Endodermal cell (in vitro differentiated cells): ENCODE results near the gene ABHD14A. TPM values are rescaled to one million over a fixed set of nuclear protein-coding genes. Genes with fewer than 3 reads are reported as not detected.

Experiments used
- DNase-seq: peaks from one replicate; pipeline ENCODE4 v3.0.0-alpha.2; 2017
- H3K27ac ChIP-seq: 2 replicates; pipeline ENCODE4 v1.5.1; 2013; ENCODE audit warnings: mild to moderate bottlenecking, low read depth, low read length, moderate library complexity
- H3K27me3 ChIP-seq: 2 replicates; pipeline ENCODE4 v1.6.1; 2013; ENCODE audit warnings: mild to moderate bottlenecking, low read length, moderate library complexity; ENCODE audit not compliant: insufficient read depth, control insufficient read depth, poor library complexity, severe bottlenecking
- H3K36me3 ChIP-seq: 2 replicates; pipeline ENCODE4 v1.7.0; 2013; ENCODE audit warnings: mild to moderate bottlenecking, low read length, moderate library complexity; ENCODE audit not compliant: control insufficient read depth, insufficient read depth
- H3K4me1 ChIP-seq: one replicate; pipeline ENCODE4 v1.7.0; 2013; ENCODE audit warnings: low read length; ENCODE audit not compliant: control insufficient read depth, insufficient read depth
- H3K4me3 ChIP-seq: 2 replicates; pipeline ENCODE4 v1.5.1; 2013; ENCODE audit warnings: mild to moderate bottlenecking, low read length, moderate library complexity
- H3K9ac ChIP-seq: 2 replicates; pipeline ENCODE4 v1.6.1; 2013; ENCODE audit warnings: mild to moderate bottlenecking, low read length, moderate library complexity; ENCODE audit not compliant: poor library complexity, severe bottlenecking; ENCODE audit errors: extremely low read depth
- H3K9me3 ChIP-seq: 2 replicates; pipeline ENCODE4 v1.6.1; 2013; ENCODE audit warnings: mild to moderate bottlenecking, low read length, moderate library complexity; ENCODE audit not compliant: control insufficient read depth
- H3K27ac Mint-ChIP-seq: 2 replicates; pipeline ENCODE4 v1.8.0; 2020; ENCODE audit warnings: mixed read lengths
- H3K27me3 Mint-ChIP-seq: 2 replicates; pipeline ENCODE4 v1.8.0; 2021; ENCODE audit warnings: mild to moderate bottlenecking, mixed read lengths; ENCODE audit not compliant: insufficient read depth
- H3K36me3 Mint-ChIP-seq: 2 replicates; pipeline ENCODE4 v1.8.0; 2020; ENCODE audit warnings: low read depth, mixed read lengths
- H3K4me1 Mint-ChIP-seq: 2 replicates; pipeline ENCODE4 v1.8.0; 2020; ENCODE audit warnings: mixed read lengths
- H3K4me3 Mint-ChIP-seq: 2 replicates; pipeline ENCODE4 v1.8.0; 2020; ENCODE audit warnings: mild to moderate bottlenecking, moderate library complexity, mixed read lengths
- H3K9me3 Mint-ChIP-seq: 2 replicates; pipeline ENCODE4 v1.8.0; 2020; ENCODE audit warnings: mild to moderate bottlenecking, mixed read lengths
- CTCF ChIP-seq: fragments of 200-600 bp; sonication (generic); conservative IDR thresholded peaks from 2 replicates; pipeline ENCODE4 v1.5.0; 2021; ENCODE audit warnings: antibody characterized with exemption, mild to moderate bottlenecking
- WGBS, 2 experiments: methylation state at CpG; one replicate each; pipeline versions ENCODE4 v1.1.5 to v1.1.7; 2013; ENCODE audit warnings: missing lambda C conversion rate in 2 of 2, mixed read lengths in 1 of 2; ENCODE audit not compliant: insufficient coverage in 1 of 2, insufficient read length in 1 of 2; 5-methylcytosine and 5-hydroxymethylcytosine counted together
- total RNA-seq, 2 donors: library from RNA; stranded (reverse); fragmentation: NEBNext Ultra II Directional in 1 of 2; extraction: Animal tissue kit (Norgen Biotek cat#: 25700) in 1 of 2; gene quantifications; 2 replicates in 1 of 2; 3 replicates in 1 of 2; pipeline ENCODE4 v1.2.1, GENCODE V29; 2021

The ABHD14A gene
- total RNA-seq, 2 donors from 2014 or later = 9.6 to 10.1 TPM

- peaks cover 23% of the 10 kb centered on the region for H3K4me1 Mint-ChIP-seq
- WGBS, 2 experiments = 0% methylated on average over 12 to 40 of the region's 40 CpGs
These were observed 20.7 kb downstream of the ABHD14A start, which contains the start of gene RPL29 for GRCh38 chr3:51995346-51996163. TSS of gene RPL29 (minus strand) at chr3:51995895. CDS start at chr3:51995461, 434 bp downstream.

GRCh38 chr3:51997172-51997571 is 22.3 kb downstream of the ABHD14A start:
- WGBS, 2 experiments = 81 to 100% methylated on average over 2 of the region's 2 CpGs
- peak overlapping the region; percentile 28 for H3K27ac Mint-ChIP-seq
- H3K27me3 Mint-ChIP-seq = peaks cover 4% of the 10 kb centered on the region
- Histone ChIP-seq H3K9ac (no peak overlapping the region), H3K36me3 (peaks cover 27% of the 10 kb centered on the region), H3K4me1 (peaks cover 12% of the 10 kb centered on the region), H3K27ac (no peak overlapping the region), H3K27me3 (no peaks in the 10 kb centered on the region), H3K4me3 (no peak overlapping the region), H3K9me3 (no peaks in the 10 kb centered on the region)
- H3K4me3 Mint-ChIP-seq = no peak overlapping the region
- no peaks in the 10 kb centered on the region for H3K9me3 Mint-ChIP-seq
- H3K36me3 Mint-ChIP-seq = peaks cover 34% of the 10 kb centered on the region
- no peak for DNase-seq
- H3K4me1 Mint-ChIP-seq = peaks cover 23% of the 10 kb centered on the region
- no peak for TF ChIP-seq CTCF

More at GRCh38 chr3:51995346-51996163, 20.7 kb downstream of the ABHD14A start, which contains the start of gene RPL29:
- Histone ChIP-seq H3K4me1 (peaks cover 12% of the 10 kb centered on the region), H3K9me3 (no peaks in the 10 kb centered on the region), H3K36me3 (peaks cover 32% of the 10 kb centered on the region), H3K4me3 (peak within 1 kb of the TSS; percentile 94), H3K9ac (peak within 1 kb of the TSS; percentile 96), H3K27ac (peak within 1 kb of the TSS; percentile 99), H3K27me3 (no peaks in the 10 kb centered on the region)
- H3K9me3 Mint-ChIP-seq = no peaks in the 10 kb centered on the region
- peak; percentile 96 for DNase-seq
- peak within 1 kb of the TSS; percentile 100 for H3K27ac Mint-ChIP-seq
- peak within 1 kb of the TSS; percentile 100 for H3K4me3 Mint-ChIP-seq
- H3K27me3 Mint-ChIP-seq = no peaks in the 10 kb centered on the region
- H3K36me3 Mint-ChIP-seq = peaks cover 45% of the 10 kb centered on the region
- no peak for TF ChIP-seq CTCF

- Mint-ChIP-seq H3K27ac (peak overlapping the region; percentile 59), H3K27me3 (peaks cover 8% of the 10 kb centered on the region), H3K4me3 (no peak overlapping the region), H3K4me1 (peaks cover 18% of the 10 kb centered on the region), H3K9me3 (no peaks in the 10 kb centered on the region), H3K36me3 (peaks cover 26% of the 10 kb centered on the region)
- peaks cover 19% of the 10 kb centered on the region for H3K36me3 ChIP-seq
- TF ChIP-seq CTCF = no peak
- no peak overlapping the region for H3K27ac ChIP-seq
- H3K4me3 ChIP-seq = no peak overlapping the region
- no peak overlapping the region for H3K9ac ChIP-seq
- no peaks in the 10 kb centered on the region for H3K9me3 ChIP-seq
- WGBS, 2 experiments = 18 to 50% methylated on average over 4 to 6 of the region's 7 CpGs
- H3K27me3 ChIP-seq = no peaks in the 10 kb centered on the region
- peaks cover 9% of the 10 kb centered on the region for H3K4me1 ChIP-seq
- DNase-seq = peak; percentile 81
These were observed 23.2 kb downstream of the ABHD14A start for GRCh38 chr3:51997935-51998596.
